Kidney (tissue), 14 donors: ENCODE results near the gene ZBTB21. TPM values are rescaled to one million over a fixed set of nuclear protein-coding genes. Genes with fewer than 3 reads are reported as not detected.

Experiments
- DNase-seq, 5 donors: peaks; one replicate each; pipeline ENCODE4 v3.0.0-alpha.2; 2013 to 2020
- FAIRE-seq: peaks from 2 replicates; lab custom pipeline; 2012; peaks lifted over from hg19 to GRCh38; lab: Jason Lieb, UNC
- H3K27ac ChIP-seq, 2 donors: one replicate each; pipeline ENCODE4 v1.7.0; 2013; ENCODE audit warnings: low read depth in 2 of 2, low read length in 2 of 2, inconsistent platforms in 1 of 2
- H3K27me3 ChIP-seq: one replicate; pipeline ENCODE4 v1.7.1; 2013; ENCODE audit warnings: low read length, inconsistent platforms; ENCODE audit not compliant: control insufficient read depth, insufficient read depth
- H3K36me3 ChIP-seq, 3 donors: one replicate each; pipeline versions ENCODE4 v1.7.0 to v1.7.1; 2013; ENCODE audit warnings: low read length in 3 of 3, control low read depth in 1 of 3, inconsistent platforms in 1 of 3; ENCODE audit not compliant: insufficient read depth in 3 of 3, control insufficient read depth in 2 of 3
- H3K4me1 ChIP-seq, 3 donors: one replicate each; pipeline versions ENCODE4 v1.7.0 to v1.7.1; 2013; ENCODE audit warnings: low read length in 3 of 3, inconsistent platforms in 1 of 3, low read depth in 1 of 3; ENCODE audit not compliant: control insufficient read depth in 2 of 3, insufficient read depth in 2 of 3
- H3K4me3 ChIP-seq, 3 donors: one replicate each; pipeline versions ENCODE4 v1.7.0 to v1.8.1; 2013; ENCODE audit warnings: low read length in 3 of 3, control low read depth in 1 of 3, inconsistent platforms in 1 of 3
- H3K9ac ChIP-seq, 3 donors: one replicate each; pipeline versions ENCODE4 v1.7.0 to v1.7.1; 2013; ENCODE audit warnings: low read length in 3 of 3, control low read depth in 1 of 3, inconsistent platforms in 1 of 3
- H3K9me3 ChIP-seq, 3 donors: one replicate each; pipeline versions ENCODE4 v1.7.0 to v1.7.1; 2013; ENCODE audit warnings: low read length in 3 of 3, control low read depth in 1 of 3, inconsistent platforms in 1 of 3; ENCODE audit not compliant: control insufficient read depth in 2 of 3, insufficient read depth in 1 of 3
- CTCF ChIP-seq: IDR thresholded peaks from 3 replicates; pipeline ENCODE4 v1.5.1; 2012; ENCODE audit warnings: mild to moderate bottlenecking, moderate library complexity, borderline replicate concordance; ENCODE audit not compliant: insufficient read depth; ENCODE audit errors: extremely low read depth
- intact Hi-C: fragments of 100-400 bp; cut with DNase I; formaldehyde crosslinking; loops from one replicate; pipeline ENCODE4 v1.11.1; 2022
- polyA plus RNA-seq: library from polyadenylated mRNA; stranded (reverse); fragments of 350-450 nt; fragmentation: Illumina TruSeq; extraction: RNeasy Lipid Tissue Mini Kit (QIAGEN cat#74804); gene quantifications from one replicate; pipeline ENCODE4 v1.2.3, GENCODE V29; 2014; ENCODE audit warnings: low read depth, low replicate concordance; ENCODE audit not compliant: insufficient read depth
- total RNA-seq: library from RNA; stranded (reverse); fragmentation: NEBNext Ultra II Directional; extraction: Animal tissue kit (Norgen Biotek cat#: 25700); gene quantifications from one replicate; pipeline ENCODE4 v1.2.1, GENCODE V29; 2021
- donor health status: control.
- donor health status: control.
- donor health status: control.
- donor health status: control.
- donor health status: control.
- donor health status: DM: yes; HTN: yes; CAD: no.
- donor health status: Normal renal cell carcinoma (clear cell type).

The ZBTB21 gene
- total and polyA plus RNA-seq, 2 donors from 2014 or later = 2.3 to 16.0 TPM

GRCh38 chr21:42019706-42020105, 9.5 kb upstream of the ZBTB21 start:
- Histone ChIP-seq H3K9ac (no peak overlapping the region), H3K4me1 (no peaks in the 10 kb centered on the region), H3K9me3 (no peaks in the 10 kb centered on the region), H3K27ac (no peak overlapping the region), H3K36me3 (no peaks in the 10 kb centered on the region), H3K4me3 (no peak overlapping the region), H3K27me3 (no peaks in the 10 kb centered on the region)
- no peak for DNase-seq
- FAIRE-seq = no peak
- TF ChIP-seq CTCF = no peak
- intact Hi-C loops = loop anchor here (10.0 kb wide), 1 partner anchor 85 kb away; no protein-coding TSS in a partner anchor

GRCh38 chr21:42019101-42019605, 9.0 kb upstream of the ZBTB21 start:
- Histone ChIP-seq H3K36me3 (no peaks in the 10 kb centered on the region), H3K4me3 (no peak overlapping the region), H3K9me3 (no peaks in the 10 kb centered on the region), H3K4me1 (no peaks in the 10 kb centered on the region), H3K27me3 (no peaks in the 10 kb centered on the region), H3K9ac (no peak overlapping the region), H3K27ac (no peak overlapping the region)
- FAIRE-seq = no peak
- no peak for TF ChIP-seq CTCF
- no peak for DNase-seq
- intact Hi-C loops = loop anchor here (10.0 kb wide), 1 partner anchor 86 kb away; no protein-coding TSS in a partner anchor

- no peak overlapping the region for H3K27ac ChIP-seq
- no peaks in the 10 kb centered on the region for H3K4me1 ChIP-seq
- TF ChIP-seq CTCF = no peak
- DNase-seq (no peak), FAIRE-seq (no peak)
- H3K27me3 ChIP-seq = no peaks in the 10 kb centered on the region
- intact Hi-C loops = loop anchor here (10.0 kb wide), 1 partner anchor 88 kb away; no protein-coding TSS in a partner anchor
- H3K4me3 ChIP-seq = no peak overlapping the region
- no peak overlapping the region for H3K9ac ChIP-seq
- H3K36me3 ChIP-seq = no peaks in the 10 kb centered on the region
- no peaks in the 10 kb centered on the region for H3K9me3 ChIP-seq
Observed at GRCh38 chr21:42017022-42017421, 6.9 kb upstream of the ZBTB21 start.
